Karpas-422 (cell line): ENCODE measurements around the gene SCN8A. TPM values are rescaled to one million over a fixed set of nuclear protein-coding genes. Genes with fewer than 3 reads are reported as not detected.

Experiments used
- DNase-seq: peaks from one replicate; pipeline ENCODE4 v3.0.0-alpha.2; 2015
- H2AFZ ChIP-seq: fragments of 200-600 bp; sonication (generic); 2 replicates; pipeline ENCODE4 v1.6.1; 2014; ENCODE audit warnings: antibody characterized with exemption, low read length, mixed read lengths
- H3K27ac ChIP-seq: fragments of 200-600 bp; sonication (generic); 2 replicates; pipeline ENCODE4 v1.5.1; 2014; ENCODE audit warnings: mild to moderate bottlenecking, low read length, moderate library complexity
- H3K27me3 ChIP-seq: fragments of 200-600 bp; sonication (generic); 2 replicates; pipeline ENCODE4 v1.6.1; 2014; ENCODE audit warnings: low read length, mixed read lengths
- H3K36me3 ChIP-seq: fragments of 200-600 bp; sonication (generic); 2 replicates; pipeline ENCODE4 v1.6.1; 2014; ENCODE audit warnings: low read length, mixed read lengths; ENCODE audit not compliant: insufficient read depth
- H3K4me1 ChIP-seq: fragments of 200-600 bp; sonication (generic); 2 replicates; pipeline ENCODE4 v1.6.1; 2014; ENCODE audit warnings: mild to moderate bottlenecking, low read length, mixed read lengths
- H3K4me2 ChIP-seq: fragments of 200-600 bp; sonication (generic); 2 replicates; pipeline ENCODE4 v1.6.1; 2014; ENCODE audit warnings: low read length, low read depth, mild to moderate bottlenecking; ENCODE audit not compliant: poor library complexity, severe bottlenecking
- H3K4me3 ChIP-seq: fragments of 200-600 bp; sonication (generic); 2 replicates; pipeline ENCODE4 v1.5.1; 2014; ENCODE audit warnings: mild to moderate bottlenecking, antibody characterized with exemption, low read length, mixed read lengths
- H3K79me2 ChIP-seq: fragments of 200-600 bp; sonication (generic); 2 replicates; pipeline ENCODE4 v1.6.1; 2014; ENCODE audit warnings: mild to moderate bottlenecking, low read length, mixed read lengths
- H3K9ac ChIP-seq: fragments of 200-600 bp; sonication (generic); 2 replicates; pipeline ENCODE4 v1.6.0; 2014; ENCODE audit warnings: low read length
- H3K9me2 ChIP-seq: fragments of 200-600 bp; sonication (generic), shearing (Covaris generic); replicated peaks from 2 replicates; pipeline ENCODE4 v1.6.0; 2014; ENCODE audit warnings: mild to moderate bottlenecking, low read length, moderate library complexity; ENCODE audit not compliant: insufficient read depth
- H3K9me3 ChIP-seq: fragments of 300-700, 200-600 bp; sonication (generic); 2 replicates; pipeline ENCODE4 v1.6.1; 2014; ENCODE audit warnings: low read length, mixed read lengths
- H4K20me1 ChIP-seq: fragments of 200-600 bp; sonication (generic); 2 replicates; pipeline ENCODE4 v1.6.1; 2014; ENCODE audit warnings: mild to moderate bottlenecking, antibody characterized with exemption, low read length, low read depth; ENCODE audit not compliant: insufficient read depth
- total RNA-seq: library from RNA; depleted of rRNA; stranded (reverse); fragments of >200 nt; shearing (Covaris generic); gene quantifications from 2 replicates; pipeline ENCODE4 v1.2.3, GENCODE V29; 2014; ENCODE audit warnings: low replicate concordance

SCN8A gene
- total RNA-seq, 1 experiment from 2014 or later, result 0.11 TPM

- no peak overlapping the region for H3K9ac ChIP-seq
- H3K36me3 ChIP-seq, result no peaks in the 10 kb centered on the region
- H3K9me3 ChIP-seq, result no peaks in the 10 kb centered on the region
- no peak overlapping the region for H3K4me3 ChIP-seq
- H2AFZ ChIP-seq, result no peak overlapping the region
- H3K27ac ChIP-seq, result no peak overlapping the region
- no peaks in the 10 kb centered on the region for H3K27me3 ChIP-seq
- no peaks in the 10 kb centered on the region for H3K4me1 ChIP-seq
- H3K9me2 ChIP-seq, result no peaks in the 10 kb centered on the region
- no peaks in the 10 kb centered on the region for H3K79me2 ChIP-seq
- H4K20me1 ChIP-seq, result 0 out of 2 replicates have a peak, but pooled peaks cover 3% of the 10 kb centered on the region
- no peak for DNase-seq
- H3K4me2 ChIP-seq, result no peak overlapping the region
Measured at GRCh38 chr12:51692016-51692415, 101.0 kb downstream of the SCN8A start.

GRCh38 chr12:51693569-51693968 lies 102.5 kb downstream of the SCN8A start:
- Histone ChIP-seq H2AFZ (no peak overlapping the region), H3K36me3 (no peaks in the 10 kb centered on the region), H4K20me1 (0 out of 2 replicates have a peak, but pooled peaks cover 3% of the 10 kb centered on the region)

GRCh38 chr12:51694146-51694545 lies 103.1 kb downstream of the SCN8A start:
- Histone ChIP-seq H3K9ac (no peak overlapping the region), H3K27ac (no peak overlapping the region), H2AFZ (no peak overlapping the region), H4K20me1 (0 out of 2 replicates have a peak, but pooled peaks cover 3% of the 10 kb centered on the region), H3K27me3 (no peaks in the 10 kb centered on the region), H3K9me3 (no peaks in the 10 kb centered on the region), H3K4me2 (no peak overlapping the region), H3K4me1 (no peaks in the 10 kb centered on the region), H3K79me2 (no peaks in the 10 kb centered on the region), H3K36me3 (no peaks in the 10 kb centered on the region), H3K9me2 (no peaks in the 10 kb centered on the region), H3K4me3 (no peak overlapping the region)
- DNase-seq, result no peak

More at GRCh38 chr12:51693569-51693968, 102.5 kb downstream of the SCN8A start:
- Histone ChIP-seq H3K4me3 (no peak overlapping the region), H3K9me2 (no peaks in the 10 kb centered on the region), H3K79me2 (no peaks in the 10 kb centered on the region), H3K27me3 (no peaks in the 10 kb centered on the region), H3K9ac (no peak overlapping the region), H3K4me1 (no peaks in the 10 kb centered on the region), H3K9me3 (no peaks in the 10 kb centered on the region), H3K27ac (no peak overlapping the region), H3K4me2 (no peak overlapping the region)
- DNase-seq, result no peak

GRCh38 chr12:51695241-51696010 lies 104.4 kb downstream of the SCN8A start:
- Histone ChIP-seq H3K9me2 (no peaks in the 10 kb centered on the region), H3K4me1 (no peaks in the 10 kb centered on the region), H3K79me2 (no peaks in the 10 kb centered on the region), H3K4me3 (no peak overlapping the region), H3K9ac (no peak overlapping the region), H3K27me3 (no peaks in the 10 kb centered on the region), H3K27ac (no peak overlapping the region), H3K4me2 (no peak overlapping the region), H3K9me3 (no peaks in the 10 kb centered on the region), H3K36me3 (no peaks in the 10 kb centered on the region), H2AFZ (no peak overlapping the region), H4K20me1 (0 out of 2 replicates have a peak, but pooled peaks cover 3% of the 10 kb centered on the region)
- DNase-seq, result no peak

- H3K9ac ChIP-seq, result no peak overlapping the region
- H3K4me2 ChIP-seq, result no peak overlapping the region
- H4K20me1 ChIP-seq, result 0 out of 2 replicates have a peak, but pooled peaks cover 3% of the 10 kb centered on the region
- no peaks in the 10 kb centered on the region for H3K79me2 ChIP-seq
- DNase-seq, result no peak
- no peaks in the 10 kb centered on the region for H3K9me3 ChIP-seq
- no peak overlapping the region for H3K4me3 ChIP-seq
- H3K36me3 ChIP-seq, result no peaks in the 10 kb centered on the region
- H2AFZ ChIP-seq, result no peak overlapping the region
- H3K4me1 ChIP-seq, result no peaks in the 10 kb centered on the region
- H3K27ac ChIP-seq, result no peak overlapping the region
- H3K9me2 ChIP-seq, result no peaks in the 10 kb centered on the region
- H3K27me3 ChIP-seq, result no peaks in the 10 kb centered on the region
Measured at GRCh38 chr12:51699219-51699618, 108.2 kb downstream of the SCN8A start.

GRCh38 chr12:51700887-51701286 lies 109.9 kb downstream of the SCN8A start:
- Histone ChIP-seq H3K4me1 (no peaks in the 10 kb centered on the region), H3K4me2 (no peak overlapping the region), H3K79me2 (no peaks in the 10 kb centered on the region), H2AFZ (no peak overlapping the region), H3K27ac (no peak overlapping the region), H3K9me3 (no peaks in the 10 kb centered on the region), H4K20me1 (no peaks in the 10 kb centered on the region), H3K36me3 (no peaks in the 10 kb centered on the region), H3K9me2 (no peaks in the 10 kb centered on the region), H3K4me3 (no peak overlapping the region), H3K9ac (no peak overlapping the region), H3K27me3 (no peaks in the 10 kb centered on the region)
- no peak for DNase-seq

GRCh38 chr12:51702587-51702986 lies 111.6 kb downstream of the SCN8A start:
- no peak overlapping the region for H3K4me3 ChIP-seq
- H3K27ac ChIP-seq, result no peak overlapping the region
- H3K36me3 ChIP-seq, result no peaks in the 10 kb centered on the region
- H3K27me3 ChIP-seq, result no peaks in the 10 kb centered on the region
- no peaks in the 10 kb centered on the region for H4K20me1 ChIP-seq
- H3K9ac ChIP-seq, result no peak overlapping the region
- H3K4me1 ChIP-seq, result no peaks in the 10 kb centered on the region
- no peak for DNase-seq
- no peaks in the 10 kb centered on the region for H3K79me2 ChIP-seq
- no peak overlapping the region for H3K4me2 ChIP-seq
- H3K9me2 ChIP-seq, result no peaks in the 10 kb centered on the region
- H2AFZ ChIP-seq, result no peak overlapping the region
- H3K9me3 ChIP-seq, result no peaks in the 10 kb centered on the region

- no peak for DNase-seq
- no peak overlapping the region for H3K4me2 ChIP-seq
- H3K27ac ChIP-seq, result no peak overlapping the region
- no peaks in the 10 kb centered on the region for H3K36me3 ChIP-seq
- no peak overlapping the region for H2AFZ ChIP-seq
- H3K9me2 ChIP-seq, result no peaks in the 10 kb centered on the region
- no peaks in the 10 kb centered on the region for H3K9me3 ChIP-seq
- H3K4me1 ChIP-seq, result no peaks in the 10 kb centered on the region
- H3K79me2 ChIP-seq, result no peaks in the 10 kb centered on the region
- no peak overlapping the region for H3K4me3 ChIP-seq
- no peaks in the 10 kb centered on the region for H3K27me3 ChIP-seq
- no peak overlapping the region for H3K9ac ChIP-seq
- no peaks in the 10 kb centered on the region for H4K20me1 ChIP-seq
Measured at GRCh38 chr12:51705450-51705849, 114.4 kb downstream of the SCN8A start.
